Panc1 (cell line): ENCODE results near the gene DUSP18. TPM values are rescaled to one million over a fixed set of nuclear protein-coding genes. Genes with fewer than 3 reads are reported as not detected.

Experiments used
- ATAC-seq: fragments of 200-7000 bp; cut with Tn5 transposase; 2 replicates; pipeline ENCODE4 v1.9.1; 2020; ENCODE audit warnings: mild to moderate bottlenecking, moderate library complexity
- BruUV-seq: library from RNA; stranded (reverse); fragments of 400-500 nt; replicated peaks from 2 replicates; lab custom pipeline; 2021; lab: Mats Ljungman, UMichigan
- CTCF ChIA-PET: fragments of 300-600 bp; sonication (Branson Sonifier 250); formaldehyde crosslinking; loops from one replicate; lab custom pipeline; 2022; ENCODE audit warnings: antibody characterized with exemption; lab: Charles Lee
- POLR2A ChIA-PET: fragments of 300-600 bp; sonication (Branson Sonifier 250); formaldehyde crosslinking; loops from one replicate; lab custom pipeline; 2022; ENCODE audit warnings: antibody characterized with exemption; lab: Charles Lee
- DNase-seq: peaks from one replicate; pipeline ENCODE4 v3.0.0-alpha.2; 2010; ENCODE audit warnings: low read depth, low spot score
- H3K27ac ChIP-seq: 2 replicates; pipeline ENCODE4 v1.5.1; 2011; ENCODE audit warnings: mild to moderate bottlenecking, low read length, inconsistent platforms
- H3K27me3 ChIP-seq: fragments of 200-500 bp; sonication (Bioruptor generic); 2 replicates; pipeline ENCODE4 v1.6.0; 2014; ENCODE audit warnings: low read length, inconsistent platforms; ENCODE audit not compliant: control insufficient read depth, insufficient read depth
- H3K36me3 ChIP-seq: fragments of 200-500 bp; sonication (Bioruptor generic); 2 replicates; pipeline ENCODE4 v1.5.1; 2014; ENCODE audit warnings: inconsistent platforms, mild to moderate bottlenecking, low read length, moderate library complexity; ENCODE audit not compliant: control insufficient read depth, insufficient read depth
- H3K4me1 ChIP-seq: 2 replicates; pipeline ENCODE4 v1.5.1; 2011; ENCODE audit warnings: inconsistent platforms, mild to moderate bottlenecking, low read length, moderate library complexity; ENCODE audit not compliant: control insufficient read depth, insufficient read depth
- H3K4me3 ChIP-seq, 2 experiments: 2 replicates each; pipeline ENCODE4 v1.5.1; 2011 to 2012; ENCODE audit warnings: low read depth in 2 of 2, low read length in 2 of 2, mild to moderate bottlenecking in 2 of 2, inconsistent platforms in 1 of 2, moderate library complexity in 1 of 2
- H3K9me3 ChIP-seq: fragments of 200-500 bp; sonication (Bioruptor generic); 2 replicates; pipeline ENCODE4 v1.5.1; 2014; ENCODE audit warnings: low read depth, mild to moderate bottlenecking, inconsistent platforms, low read length, moderate library complexity; ENCODE audit not compliant: control insufficient read depth, insufficient read depth
- POLR2AphosphoS5 ChIP-seq: IDR thresholded peaks from 2 replicates; pipeline ENCODE4 v1.6.1; 2012; ENCODE audit warnings: mild to moderate bottlenecking, low read depth, low read length, moderate library complexity
- REST ChIP-seq, 2 experiments: IDR thresholded peaks; 2 replicates each; pipeline ENCODE4 v1.6.1; 2011 to 2012; ENCODE audit warnings: low read depth in 2 of 2, control low read depth in 1 of 2, low read length in 1 of 2, mild to moderate bottlenecking in 1 of 2, moderate library complexity in 1 of 2; ENCODE audit not compliant: insufficient read depth in 1 of 2
- SIN3A ChIP-seq: IDR thresholded peaks from 2 replicates; pipeline ENCODE4 v1.6.1; 2012; ENCODE audit warnings: low read depth, mild to moderate bottlenecking, low read length, moderate library complexity, borderline replicate concordance; ENCODE audit not compliant: insufficient read depth
- TCF7L2 ChIP-seq: IDR thresholded peaks from 2 replicates; pipeline ENCODE4 v1.6.1; 2011; ENCODE audit warnings: mild to moderate bottlenecking, low read depth, low read length, inconsistent platforms
- in situ Hi-C: cut with HindIII; loops from 2 replicates; pipeline ENCODE4 v1.10.0; 2016; ENCODE audit warnings: low sequenced_read_pairs, low pct_unique_long_range_greater_than_20kb
- intact Hi-C: fragments of 100-400 bp; cut with micrococcal nuclease; formaldehyde crosslinking; loops from one replicate; pipeline ENCODE4 v1.10.0; 2022; ENCODE audit not compliant: unreplicated experiment
- total RNA-seq: library from RNA; stranded (reverse); gene quantifications from one replicate; pipeline ENCODE4 v1.2.1, GENCODE V29; 2021; ENCODE audit not compliant: unreplicated experiment
- TF ChIP-seq, protein P1 (sequence below): fragments of 450-650 bp; IDR thresholded peaks from 2 replicates; pipeline ENCODE4 v1.5.1; 2017; ENCODE audit warnings: mild to moderate bottlenecking

The DUSP18 gene
- total RNA-seq, 1 experiment from 2014 or later = 15.4 TPM

DNA sequence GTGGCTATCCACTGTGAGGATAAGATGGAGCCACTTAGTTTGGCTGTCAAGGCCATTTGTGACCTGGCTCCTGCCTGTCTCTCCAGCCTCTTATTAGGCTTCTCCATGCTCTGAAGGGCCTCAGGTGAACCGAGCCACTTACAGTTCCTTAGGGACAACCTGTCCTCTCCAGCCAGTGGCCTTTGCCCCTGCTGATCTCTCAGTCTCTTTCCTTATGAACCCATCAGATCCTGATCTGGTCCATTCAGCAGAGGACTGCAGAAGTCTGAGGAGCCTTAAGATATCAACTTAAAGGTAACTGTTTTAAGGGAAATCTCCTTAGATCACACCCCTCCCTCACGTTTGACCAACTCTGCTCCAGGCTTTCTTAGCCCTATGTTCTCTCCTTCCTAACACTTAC is 2.4 kb downstream of the DUSP18 start:
- Histone ChIP-seq H3K9me3 (no peaks in the 10 kb centered on the region), H3K27me3 (no peaks in the 10 kb centered on the region), H3K4me3 (no peak overlapping the region), H3K27ac (no peak overlapping the region), H3K4me1 (0 out of 2 replicates have a peak, but pooled peaks cover 2% of the 10 kb centered on the region), H3K36me3 (peaks cover 4% of the 10 kb centered on the region)
- no TSS peak for BruUV-seq
- ChIA-PET POLR2A (no interaction called here), CTCF (interaction anchor here (0.6 kb wide), 2 partner anchors 30 to 70 kb away, joined by 7 read pairs; no protein-coding TSS in a partner anchor)
- DNase-seq (no peak), ATAC-seq (no peak)
- in situ Hi-C loops (no loop called here), intact Hi-C loops (no loop called here)
- TF ChIP-seq POLR2AphosphoS5 (no peak), SIN3A (no peak), TCF7L2 (no peak), REST (IDR thresholded peaks at IDR 0.05; ENCODE audit: insufficient read depth in 1 of 2, low read depth in 2 of 2, low read length in 1 of 2) (no peak)
- TF ChIP-seq, protein P1, sequence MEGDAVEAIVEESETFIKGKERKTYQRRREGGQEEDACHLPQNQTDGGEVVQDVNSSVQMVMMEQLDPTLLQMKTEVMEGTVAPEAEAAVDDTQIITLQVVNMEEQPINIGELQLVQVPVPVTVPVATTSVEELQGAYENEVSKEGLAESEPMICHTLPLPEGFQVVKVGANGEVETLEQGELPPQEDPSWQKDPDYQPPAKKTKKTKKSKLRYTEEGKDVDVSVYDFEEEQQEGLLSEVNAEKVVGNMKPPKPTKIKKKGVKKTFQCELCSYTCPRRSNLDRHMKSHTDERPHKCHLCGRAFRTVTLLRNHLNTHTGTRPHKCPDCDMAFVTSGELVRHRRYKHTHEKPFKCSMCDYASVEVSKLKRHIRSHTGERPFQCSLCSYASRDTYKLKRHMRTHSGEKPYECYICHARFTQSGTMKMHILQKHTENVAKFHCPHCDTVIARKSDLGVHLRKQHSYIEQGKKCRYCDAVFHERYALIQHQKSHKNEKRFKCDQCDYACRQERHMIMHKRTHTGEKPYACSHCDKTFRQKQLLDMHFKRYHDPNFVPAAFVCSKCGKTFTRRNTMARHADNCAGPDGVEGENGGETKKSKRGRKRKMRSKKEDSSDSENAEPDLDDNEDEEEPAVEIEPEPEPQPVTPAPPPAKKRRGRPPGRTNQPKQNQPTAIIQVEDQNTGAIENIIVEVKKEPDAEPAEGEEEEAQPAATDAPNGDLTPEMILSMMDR = no peak

GRCh38 chr22:30664798-30665197 is 2.9 kb downstream of the DUSP18 start:
- ChIA-PET POLR2A (no interaction called here), CTCF (interaction anchor here (0.6 kb wide), 1 partner anchor 30 kb away, joined by 7 read pairs; no protein-coding TSS in a partner anchor)
- peaks cover 4% of the 10 kb centered on the region for H3K36me3 ChIP-seq
- ATAC-seq (no peak), DNase-seq (no peak)
- H3K4me3 ChIP-seq = no peak overlapping the region
- in situ Hi-C loops = no loop called here
- H3K27ac ChIP-seq = no peak overlapping the region
- H3K4me1 ChIP-seq = 0 out of 2 replicates have a peak, but pooled peaks cover 2% of the 10 kb centered on the region
- H3K9me3 ChIP-seq = no peaks in the 10 kb centered on the region
- TF ChIP-seq, protein P1 = no peak
- TF ChIP-seq SIN3A (no peak), REST (IDR thresholded peaks at IDR 0.05; ENCODE audit: insufficient read depth in 1 of 2, low read depth in 2 of 2, low read length in 1 of 2) (no peak), TCF7L2 (no peak), POLR2AphosphoS5 (no peak)
- no peaks in the 10 kb centered on the region for H3K27me3 ChIP-seq
- no TSS peak for BruUV-seq
- intact Hi-C loops = no loop called here
